Adipocyte (in vitro differentiated cells): Measurements from ENCODE around the gene PHLPP1.
A peak's percentile ranks its signal among the peaks of the same experiment; 100 is the strongest.
"Not testable (repeated sequence)": the region's sequence is repeated elsewhere in the genome, so short reads cannot be mapped to it uniquely, and the experiment has no call there.

Experiments
- DNase-seq: peaks from one replicate; pipeline ENCODE4 v3.0.0-alpha.2; 2015; ENCODE audit warnings: low read depth
- H3K27me3 ChIP-seq: replicated peaks from 2 replicates; pipeline ENCODE4 v1.7.0; 2013; ENCODE audit warnings: mild to moderate bottlenecking, low read length, moderate library complexity; ENCODE audit not compliant: control insufficient read depth, insufficient read depth
- H3K36me3 ChIP-seq: 2 replicates; pipeline ENCODE4 v1.7.0; 2013; ENCODE audit warnings: low read length, mild to moderate bottlenecking, moderate library complexity; ENCODE audit not compliant: control insufficient read depth, insufficient read depth, severe bottlenecking
- H3K4me1 ChIP-seq: 2 replicates; pipeline ENCODE4 v1.7.0; 2013; ENCODE audit warnings: mild to moderate bottlenecking, low read length, moderate library complexity; ENCODE audit not compliant: control insufficient read depth, insufficient read depth
- H3K4me3 ChIP-seq: 2 replicates; pipeline ENCODE4 v1.7.0; 2013; ENCODE audit warnings: mild to moderate bottlenecking, low read length, moderate library complexity
- H3K9ac ChIP-seq: 2 replicates; pipeline ENCODE4 v1.7.0; 2013; ENCODE audit warnings: mild to moderate bottlenecking, low read length, moderate library complexity
- H3K9me3 ChIP-seq: 2 replicates; pipeline ENCODE4 v1.7.0; 2013; ENCODE audit warnings: mild to moderate bottlenecking, low read length, moderate library complexity; ENCODE audit not compliant: control insufficient read depth

Gene PHLPP1

GRCh38 chr18:62904396-62905285, 189.3 kb downstream of the PHLPP1 start:
- no peaks in the 10 kb centered on the region for H3K36me3 ChIP-seq

GRCh38 chr18:62912885-62913284, 197.5 kb downstream of the PHLPP1 start:
- no peaks in the 10 kb centered on the region for H3K27me3 ChIP-seq
- H3K4me1 ChIP-seq, result no peaks in the 10 kb centered on the region
- H3K4me3 ChIP-seq, result no peak overlapping the region
- no peak overlapping the region for H3K9ac ChIP-seq
- no peaks in the 10 kb centered on the region for H3K36me3 ChIP-seq
- no peak for DNase-seq
- H3K9me3 ChIP-seq, result no peaks in the 10 kb centered on the region

More at GRCh38 chr18:62904396-62905285, 189.3 kb downstream of the PHLPP1 start:
- H3K4me3 ChIP-seq, result no peak overlapping the region
- no peaks in the 10 kb centered on the region for H3K9me3 ChIP-seq
- no peaks in the 10 kb centered on the region for H3K27me3 ChIP-seq
- DNase-seq, result no peak
- no peaks in the 10 kb centered on the region for H3K4me1 ChIP-seq
- no peak overlapping the region for H3K9ac ChIP-seq

- not testable (repeated sequence) for H3K36me3 ChIP-seq, DNase-seq
Measured at GRCh38 chr18:62913824-62914223, 198.5 kb downstream of the PHLPP1 start.

GRCh38 chr18:62914871-62915392, 199.6 kb downstream of the PHLPP1 start:
- DNase-seq, result no peak
- Histone ChIP-seq H3K4me3 (no peak overlapping the region), H3K4me1 (peaks cover 7% of the 10 kb centered on the region), H3K9me3 (no peaks in the 10 kb centered on the region), H3K27me3 (no peaks in the 10 kb centered on the region), H3K9ac (no peak overlapping the region), H3K36me3 (no peaks in the 10 kb centered on the region)

More at GRCh38 chr18:62913824-62914223, 198.5 kb downstream of the PHLPP1 start:
- not testable (repeated sequence) for H3K4me3 ChIP-seq, H3K9ac ChIP-seq, H3K4me1 ChIP-seq, H3K9me3 ChIP-seq, H3K27me3 ChIP-seq

GRCh38 chr18:62918361-62918760, 203.0 kb downstream of the PHLPP1 start:
- Histone ChIP-seq H3K4me3 (no peak overlapping the region), H3K9ac (no peak overlapping the region), H3K36me3 (no peaks in the 10 kb centered on the region), H3K9me3 (no peaks in the 10 kb centered on the region), H3K27me3 (no peaks in the 10 kb centered on the region), H3K4me1 (peaks cover 11% of the 10 kb centered on the region)
- no peak for DNase-seq

- peaks cover 11% of the 10 kb centered on the region for H3K4me1 ChIP-seq
- no peaks in the 10 kb centered on the region for H3K36me3 ChIP-seq
- no peak overlapping the region for H3K4me3 ChIP-seq
- H3K27me3 ChIP-seq, result no peaks in the 10 kb centered on the region
- no peaks in the 10 kb centered on the region for H3K9me3 ChIP-seq
- no peak for DNase-seq
- H3K9ac ChIP-seq, result no peak overlapping the region
Measured at GRCh38 chr18:62919109-62919838, 203.9 kb downstream of the PHLPP1 start.

GRCh38 chr18:62925031-62925688, 209.8 kb downstream of the PHLPP1 start:
- Histone ChIP-seq H3K4me3 (no peak overlapping the region), H3K36me3 (no peaks in the 10 kb centered on the region), H3K27me3 (no peaks in the 10 kb centered on the region), H3K4me1 (peaks cover 13% of the 10 kb centered on the region), H3K9ac (no peak overlapping the region), H3K9me3 (no peaks in the 10 kb centered on the region)
- peak; percentile 34 for DNase-seq

- no peak overlapping the region for H3K4me3 ChIP-seq
- H3K36me3 ChIP-seq, result no peaks in the 10 kb centered on the region
- H3K9ac ChIP-seq, result no peak overlapping the region
- peak; percentile 51 for DNase-seq
- peaks cover 9% of the 10 kb centered on the region for H3K4me1 ChIP-seq
- no peaks in the 10 kb centered on the region for H3K27me3 ChIP-seq
- H3K9me3 ChIP-seq, result peaks cover 6% of the 10 kb centered on the region
Measured at GRCh38 chr18:62928326-62928725, 213.0 kb downstream of the PHLPP1 start.

GRCh38 chr18:62933261-62933887, 218.0 kb downstream of the PHLPP1 start:
- Histone ChIP-seq H3K4me1 (peaks cover 18% of the 10 kb centered on the region), H3K27me3 (no peaks in the 10 kb centered on the region), H3K9me3 (peaks cover 6% of the 10 kb centered on the region), H3K36me3 (no peaks in the 10 kb centered on the region), H3K4me3 (no peak overlapping the region), H3K9ac (no peak overlapping the region)
- DNase-seq, result no peak

- no peaks in the 10 kb centered on the region for H3K27me3 ChIP-seq
- H3K9ac ChIP-seq, result no peak overlapping the region
- H3K9me3 ChIP-seq, result peaks cover 6% of the 10 kb centered on the region
- H3K4me1 ChIP-seq, result peaks cover 20% of the 10 kb centered on the region
- no peak overlapping the region for H3K4me3 ChIP-seq
- no peaks in the 10 kb centered on the region for H3K36me3 ChIP-seq
- no peak for DNase-seq
Measured at GRCh38 chr18:62935994-62936393, 220.7 kb downstream of the PHLPP1 start.
